Omental fat pad (tissue), 4 donors: ENCODE results near the gene CTIF. TPM values are rescaled to one million over a fixed set of nuclear protein-coding genes. Genes with fewer than 3 reads are reported as not detected.

Source experiments
- ATAC-seq: fragments of 150-250 bp; one replicate; pipeline ENCODE4 v1.9.1; 2016; ENCODE audit warnings: mild to moderate bottlenecking, moderate library complexity; ENCODE audit not compliant: low FRiP score
- DNase-seq: peaks from one replicate; pipeline ENCODE4 v3.0.0-alpha.2; 2019; ENCODE audit warnings: low spot score
- total RNA-seq, 4 donors: library from RNA; depleted of rRNA; stranded (reverse); fragments of >200 nt; gene quantifications; one replicate each; pipeline ENCODE4 v1.1.0, GENCODE V29; 2016
- TF ChIP-seq, protein P1 (sequence below), 3 donors: fragments of 450-650 bp; IDR thresholded peaks; one replicate each; pipeline ENCODE4 v1.5.1; 2016 to 2017; ENCODE audit warnings: antibody characterized with exemption in 3 of 3, mild to moderate bottlenecking in 3 of 3, moderate library complexity in 2 of 3

CTIF gene
- total RNA-seq, 4 donors from 2014 or later: 57.5 to 94.0 (median 72.4) TPM

DNA sequence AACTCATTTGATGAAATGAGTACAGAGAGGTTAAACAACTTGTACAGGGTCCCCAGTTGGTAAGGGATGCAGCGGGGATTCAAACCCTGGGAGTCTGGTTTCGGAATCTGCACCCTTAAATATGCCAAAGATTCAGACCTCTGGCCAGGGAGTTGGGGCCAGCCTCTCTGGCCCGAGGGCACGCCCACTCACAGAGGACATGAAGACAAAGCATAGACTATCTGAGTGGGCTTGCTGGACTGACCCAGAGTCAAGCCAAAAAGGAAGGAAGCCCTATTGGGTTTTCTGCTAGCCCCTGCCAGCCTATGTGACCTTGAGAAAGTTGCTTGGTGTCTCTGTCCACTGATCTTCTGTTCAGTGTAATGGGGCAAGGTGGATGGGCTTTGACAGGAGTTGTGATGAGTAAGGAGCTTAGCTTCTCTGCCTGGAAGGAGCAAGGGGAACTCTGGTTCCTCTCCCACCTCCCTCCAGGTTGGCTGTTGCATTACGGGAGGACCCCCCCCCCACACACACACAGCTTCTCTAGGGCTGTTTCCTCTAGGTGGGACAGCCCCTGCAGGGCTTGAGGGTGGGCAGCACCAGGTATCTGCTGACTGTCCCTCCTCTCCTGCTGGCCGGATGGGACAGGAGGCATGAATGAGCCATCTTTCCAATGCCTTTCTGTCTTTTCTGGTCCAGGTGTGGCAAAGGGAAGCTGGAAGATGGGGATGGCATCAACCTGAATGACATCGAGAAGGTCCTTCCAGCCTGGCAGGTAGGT is 131.3 kb downstream of the CTIF start:
- TF ChIP-seq, protein P1, sequence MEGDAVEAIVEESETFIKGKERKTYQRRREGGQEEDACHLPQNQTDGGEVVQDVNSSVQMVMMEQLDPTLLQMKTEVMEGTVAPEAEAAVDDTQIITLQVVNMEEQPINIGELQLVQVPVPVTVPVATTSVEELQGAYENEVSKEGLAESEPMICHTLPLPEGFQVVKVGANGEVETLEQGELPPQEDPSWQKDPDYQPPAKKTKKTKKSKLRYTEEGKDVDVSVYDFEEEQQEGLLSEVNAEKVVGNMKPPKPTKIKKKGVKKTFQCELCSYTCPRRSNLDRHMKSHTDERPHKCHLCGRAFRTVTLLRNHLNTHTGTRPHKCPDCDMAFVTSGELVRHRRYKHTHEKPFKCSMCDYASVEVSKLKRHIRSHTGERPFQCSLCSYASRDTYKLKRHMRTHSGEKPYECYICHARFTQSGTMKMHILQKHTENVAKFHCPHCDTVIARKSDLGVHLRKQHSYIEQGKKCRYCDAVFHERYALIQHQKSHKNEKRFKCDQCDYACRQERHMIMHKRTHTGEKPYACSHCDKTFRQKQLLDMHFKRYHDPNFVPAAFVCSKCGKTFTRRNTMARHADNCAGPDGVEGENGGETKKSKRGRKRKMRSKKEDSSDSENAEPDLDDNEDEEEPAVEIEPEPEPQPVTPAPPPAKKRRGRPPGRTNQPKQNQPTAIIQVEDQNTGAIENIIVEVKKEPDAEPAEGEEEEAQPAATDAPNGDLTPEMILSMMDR (IDR thresholded peaks at IDR 0.05): no peak
- no peak for DNase-seq
- no peak for ATAC-seq

DNA sequence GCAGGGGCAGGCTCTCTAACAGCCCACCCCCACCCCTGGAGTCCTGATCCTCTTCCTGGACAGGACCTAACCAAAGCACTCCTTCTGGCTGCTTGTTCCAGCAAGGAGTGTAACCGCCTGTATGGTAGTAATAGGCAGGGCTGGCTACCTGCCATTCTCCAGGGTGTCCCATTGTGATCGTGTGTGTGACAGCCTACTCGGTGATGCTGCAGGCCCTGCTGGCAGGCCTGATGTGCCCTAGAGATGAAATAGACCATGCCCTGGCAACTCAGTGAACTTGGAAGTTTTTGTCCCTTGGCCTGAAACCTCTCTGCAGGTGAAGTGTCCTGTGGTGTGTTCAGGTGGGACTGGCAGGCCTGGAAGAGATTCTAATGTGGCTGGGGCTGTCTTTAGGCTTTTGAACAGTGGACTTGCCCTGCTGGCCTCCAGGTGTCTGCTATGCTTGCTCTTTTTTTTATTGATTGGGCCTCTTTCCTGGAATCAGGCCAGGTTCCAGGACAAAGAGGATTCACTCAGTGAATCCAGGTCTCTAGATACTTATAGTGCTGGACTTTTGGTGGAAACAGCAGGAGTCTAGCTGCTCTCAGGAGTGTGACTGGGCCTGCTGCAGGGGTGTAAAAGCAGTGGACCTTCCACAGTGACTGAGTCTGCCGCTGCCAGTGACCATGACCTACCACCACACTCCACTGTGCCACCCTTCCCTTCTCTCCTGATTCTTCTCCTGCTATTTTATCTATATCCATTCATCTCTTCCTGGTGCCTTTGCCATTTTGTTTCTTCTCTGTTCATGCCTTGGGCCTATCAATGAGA is 132.1 kb downstream of the CTIF start:
- DNase-seq (no peak), ATAC-seq (no peak)
- TF ChIP-seq, protein P1 (IDR thresholded peaks at IDR 0.05): no peak

DNA sequence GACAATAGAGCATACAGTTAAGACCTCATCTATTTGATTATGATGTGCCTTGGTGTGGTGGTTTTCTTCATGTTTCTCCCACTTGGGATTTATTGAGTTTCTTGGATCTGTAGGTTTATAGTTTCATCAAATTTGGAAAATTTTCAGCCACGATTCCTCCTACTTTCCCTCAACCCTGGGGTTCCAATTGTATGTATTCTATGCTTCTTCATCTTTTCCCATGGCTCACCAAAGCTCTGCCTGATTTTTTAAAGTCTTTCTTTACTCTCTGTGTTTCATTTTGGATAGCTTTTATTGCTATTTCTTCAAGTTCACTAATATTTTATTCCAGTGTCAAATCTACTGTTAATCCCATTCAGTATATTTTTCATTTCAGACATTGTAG is 132.7 kb downstream of the CTIF start:
- no peak for ATAC-seq
- no peak for DNase-seq
- TF ChIP-seq, protein P1 (IDR thresholded peaks at IDR 0.05): no peak

DNA sequence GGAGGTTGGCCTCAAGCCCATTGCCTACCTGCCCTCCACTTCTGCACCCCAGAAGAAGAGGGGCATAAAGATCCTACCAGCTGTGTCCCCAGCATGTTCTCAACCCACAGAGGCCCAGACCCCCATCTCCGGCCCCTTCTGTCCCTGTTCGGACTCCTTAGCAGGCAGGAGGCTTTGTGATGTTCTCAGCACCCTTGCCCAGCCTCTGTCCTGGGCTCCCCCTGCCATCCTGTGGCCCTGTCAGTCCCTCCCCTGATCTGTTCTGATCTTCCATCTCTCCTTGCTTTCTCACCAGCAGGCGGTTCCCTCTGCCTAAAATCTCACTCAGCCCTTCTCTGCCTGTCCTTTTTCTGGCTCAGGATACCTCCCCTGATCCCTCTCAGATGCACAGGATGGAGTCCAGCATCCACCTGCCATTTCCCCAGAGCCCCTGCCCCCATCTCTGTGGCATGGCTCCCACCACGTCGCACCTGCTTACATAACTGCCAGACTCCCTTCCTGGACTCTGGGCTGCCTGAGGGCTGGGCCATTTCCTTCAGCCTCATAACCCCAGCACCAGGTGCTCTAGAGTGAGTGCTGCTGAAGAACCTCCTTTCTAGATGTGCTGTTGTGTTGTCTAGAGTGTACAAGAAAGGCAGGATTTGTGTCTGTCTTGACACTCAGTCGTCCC is 134.0 kb downstream of the CTIF start:
- ATAC-seq (no peak), DNase-seq (no peak)
- TF ChIP-seq, protein P1 (IDR thresholded peaks at IDR 0.05): no peak

DNA sequence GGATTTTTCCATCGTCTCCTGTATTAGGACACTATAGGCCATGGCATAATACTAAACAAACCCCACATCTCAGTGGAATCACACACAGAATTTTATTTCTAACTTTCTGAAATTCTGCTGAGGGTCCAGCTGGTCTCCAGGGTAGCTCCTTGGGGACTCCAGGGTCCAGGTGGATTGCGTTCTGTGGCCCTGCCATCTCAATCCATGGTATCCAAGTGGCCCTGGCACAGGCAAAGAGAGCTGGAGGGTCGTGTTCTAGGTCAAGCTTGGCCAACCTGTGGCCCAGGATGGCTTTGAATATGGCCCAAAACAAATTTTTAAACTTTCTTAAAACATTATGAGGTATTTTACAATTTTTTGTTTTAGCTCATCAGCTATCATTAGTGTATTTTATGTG is 134.6 kb downstream of the CTIF start:
- DNase-seq (no peak), ATAC-seq (no peak)
- TF ChIP-seq, protein P1 (IDR thresholded peaks at IDR 0.05): no peak

DNA sequence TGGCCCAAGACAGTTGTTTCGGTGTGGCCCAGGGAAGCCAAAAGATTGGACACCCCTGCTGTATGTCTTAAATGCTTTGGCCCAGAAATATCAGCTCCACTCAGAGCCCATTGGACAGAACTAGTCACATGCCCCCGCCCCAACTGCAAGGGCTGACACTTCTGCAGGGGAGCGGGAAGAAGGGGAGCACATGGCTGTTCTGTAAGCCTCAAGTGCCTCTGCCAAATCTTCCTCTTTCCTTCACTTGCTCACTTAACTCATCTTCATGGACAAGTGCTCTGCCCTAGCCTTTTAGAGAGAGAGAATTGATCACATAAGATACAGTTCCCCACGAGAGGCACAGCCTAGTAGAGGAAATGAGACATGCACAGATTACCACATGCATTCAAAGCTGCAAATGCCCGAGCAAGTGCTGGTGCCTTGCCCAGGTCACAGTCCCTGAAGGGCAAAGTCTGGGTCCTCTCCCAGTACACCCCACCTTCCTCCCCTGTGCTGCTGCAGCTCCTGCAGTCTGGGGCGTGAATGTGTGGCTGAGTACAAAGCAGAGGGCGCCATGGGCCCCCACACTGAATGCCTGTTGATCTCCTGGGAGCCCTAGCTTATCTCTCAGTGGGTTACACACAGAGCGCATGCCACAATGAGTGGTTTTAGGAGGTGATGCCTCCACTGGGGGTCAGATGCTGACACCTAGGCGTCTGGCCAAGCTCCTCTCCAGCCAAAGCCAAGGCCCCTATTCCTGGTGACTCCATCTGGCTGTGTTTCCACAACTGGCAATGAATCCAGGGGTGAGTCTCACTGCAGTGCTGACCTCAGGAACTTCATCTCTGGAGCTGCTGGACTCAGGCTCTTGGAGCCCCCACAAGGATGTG is 135.3 kb downstream of the CTIF start:
- DNase-seq (no peak), ATAC-seq (no peak)
- TF ChIP-seq, protein P1 (IDR thresholded peaks at IDR 0.05): no peak
